Measurements from ENCODE around the gene CMKLR1. TPM values are rescaled to one million over a fixed set of nuclear protein-coding genes. Genes with fewer than 3 reads are reported as not detected.

The CMKLR1 gene
- total RNA-seq, 1 donor from 2014 or later = 45.3 TPM

GRCh38 chr12:108317308-108318234 is 21.5 kb downstream of the CMKLR1 start:
- H3K4me3 ChIP-seq = no peak overlapping the region
- peaks cover 14 to 66% of the 10 kb centered on the region in 2 donors for H3K4me1 ChIP-seq
- peak overlapping the region; percentile 61 to 64 for H3K27ac ChIP-seq
- no peaks in the 10 kb centered on the region for H3K27me3 ChIP-seq
- TF ChIP-seq CTCF (IDR thresholded peaks at IDR 0.05) = no peak
- DNase-seq (ENCODE audit: low spot score in 2 of 2) = no peak
- H3K36me3 ChIP-seq = no peaks in the 10 kb centered on the region
- no peaks in the 10 kb centered on the region for H3K9me3 ChIP-seq
- intact Hi-C loops (cut with DNase I) = no loop called here

GRCh38 chr12:108316176-108317086 is 22.7 kb downstream of the CMKLR1 start:
- H3K27ac ChIP-seq = peak overlapping the region; percentile 37 to 48
- no peaks in the 10 kb centered on the region for H3K9me3 ChIP-seq
- H3K4me3 ChIP-seq = no peak overlapping the region
- H3K36me3 ChIP-seq = no peaks in the 10 kb centered on the region
- no peak for TF ChIP-seq CTCF (IDR thresholded peaks at IDR 0.05)
- H3K27me3 ChIP-seq = no peaks in the 10 kb centered on the region
- no peak for DNase-seq (ENCODE audit: low spot score in 2 of 2)
- intact Hi-C loops (cut with DNase I) = no loop called here
- peaks cover 17 to 67% of the 10 kb centered on the region in 2 donors for H3K4me1 ChIP-seq

- DNase-seq (ENCODE audit: low spot score in 2 of 2) = no peak
- no peak for TF ChIP-seq CTCF (IDR thresholded peaks at IDR 0.05)
- Histone ChIP-seq H3K27ac (peak overlapping the region; percentile 37 to 48), H3K9me3 (no peaks in the 10 kb centered on the region), H3K4me1 (peaks cover 18 to 65% of the 10 kb centered on the region in 2 donors), H3K27me3 (no peaks in the 10 kb centered on the region), H3K4me3 (no peak overlapping the region), H3K36me3 (no peaks in the 10 kb centered on the region)
- intact Hi-C loops (cut with DNase I) = no loop called here
Observed at GRCh38 chr12:108315486-108316105, 23.5 kb downstream of the CMKLR1 start.

- intact Hi-C loops (cut with DNase I) = loop anchor here (2.0 kb wide), 1 partner anchor 35 kb away; no protein-coding TSS in a partner anchor
- DNase-seq (ENCODE audit: low spot score in 2 of 2) = no peak
- Histone ChIP-seq H3K27me3 (no peaks in the 10 kb centered on the region), H3K36me3 (no peaks in the 10 kb centered on the region), H3K4me3 (no peak overlapping the region), H3K9me3 (no peaks in the 10 kb centered on the region), H3K27ac (peak overlapping the region; percentile 54 to 84), H3K4me1 (peaks cover 13 to 60% of the 10 kb centered on the region in 2 donors)
- no peak for TF ChIP-seq CTCF (IDR thresholded peaks at IDR 0.05)
Observed at GRCh38 chr12:108313606-108314351, 25.3 kb downstream of the CMKLR1 start.

- intact Hi-C loops (cut with DNase I) = loop anchor here (2.0 kb wide), 1 partner anchor 36 kb away; no protein-coding TSS in a partner anchor
- Histone ChIP-seq H3K27ac (peak overlapping the region; percentile 54 to 84), H3K9me3 (no peaks in the 10 kb centered on the region), H3K4me1 (peaks cover 7 to 56% of the 10 kb centered on the region in 2 donors), H3K27me3 (no peaks in the 10 kb centered on the region), H3K36me3 (no peaks in the 10 kb centered on the region), H3K4me3 (no peak overlapping the region)
- DNase-seq (ENCODE audit: low spot score in 2 of 2) = no peak
- TF ChIP-seq CTCF (IDR thresholded peaks at IDR 0.05) = no peak
Observed at GRCh38 chr12:108313241-108313605, 25.9 kb downstream of the CMKLR1 start.
